Right atrium auricular region (tissue), 2 donors: ENCODE results near the gene IL17A. TPM values are rescaled to one million over a fixed set of nuclear protein-coding genes. Genes with fewer than 3 reads are reported as not detected.
"Not testable (repeated sequence)": the region's sequence is repeated elsewhere in the genome, so short reads cannot be mapped to it uniquely, and the experiment has no call there.

Experiments used
- DNase-seq: peaks from one replicate; pipeline ENCODE4 v3.0.0-alpha.2; 2019; ENCODE audit warnings: low spot score
- H3K27ac ChIP-seq, 2 donors: fragments of 200-600 bp; sonication (generic); 1 replicate in 1 of 2; 2 replicates in 1 of 2; pipeline ENCODE4 v1.5.1; 2016 to 2019
- H3K27me3 ChIP-seq, 2 donors: fragments of 200-600 bp; sonication (generic); one replicate each; pipeline versions ENCODE4 v1.5.1 to v1.6.0; 2017 to 2019
- H3K36me3 ChIP-seq: fragments of 200-600 bp; sonication (generic); one replicate; pipeline ENCODE4 v1.5.1; 2016
- H3K4me1 ChIP-seq, 2 donors: fragments of 200-600 bp; sonication (generic); one replicate each; pipeline versions ENCODE4 v1.5.1 to v1.6.0; 2017 to 2019
- H3K4me3 ChIP-seq, 2 donors: fragments of 200-600 bp; sonication (generic); 1 replicate in 1 of 2; 2 replicates in 1 of 2; pipeline ENCODE4 v1.5.1; 2017 to 2019; ENCODE audit warnings: mild to moderate bottlenecking in 1 of 2, moderate library complexity in 1 of 2
- H3K9me3 ChIP-seq, 2 donors: fragments of 200-600 bp; sonication (generic); one replicate each; pipeline ENCODE4 v1.5.1; 2019
- total RNA-seq, 2 donors: library from RNA; depleted of rRNA; stranded (reverse); fragments of >200 nt; gene quantifications; one replicate each; pipeline ENCODE4 v1.1.0, GENCODE V29; 2016
- TF ChIP-seq, protein P1 (sequence below), 2 donors: fragments of 200-600 bp; sonication (generic); IDR thresholded peaks; one replicate each; pipeline ENCODE4 v1.5.1; 2019; ENCODE audit warnings: antibody characterized with exemption in 2 of 2

IL17A gene
- total RNA-seq, 2 donors from 2014 or later = not detected

GRCh38 chr6:52167267-52167666 is 18.9 kb upstream of the IL17A start:
- no peaks in the 10 kb centered on the region for H3K4me1 ChIP-seq
- no peak overlapping the region for H3K4me3 ChIP-seq
- TF ChIP-seq, protein P1, sequence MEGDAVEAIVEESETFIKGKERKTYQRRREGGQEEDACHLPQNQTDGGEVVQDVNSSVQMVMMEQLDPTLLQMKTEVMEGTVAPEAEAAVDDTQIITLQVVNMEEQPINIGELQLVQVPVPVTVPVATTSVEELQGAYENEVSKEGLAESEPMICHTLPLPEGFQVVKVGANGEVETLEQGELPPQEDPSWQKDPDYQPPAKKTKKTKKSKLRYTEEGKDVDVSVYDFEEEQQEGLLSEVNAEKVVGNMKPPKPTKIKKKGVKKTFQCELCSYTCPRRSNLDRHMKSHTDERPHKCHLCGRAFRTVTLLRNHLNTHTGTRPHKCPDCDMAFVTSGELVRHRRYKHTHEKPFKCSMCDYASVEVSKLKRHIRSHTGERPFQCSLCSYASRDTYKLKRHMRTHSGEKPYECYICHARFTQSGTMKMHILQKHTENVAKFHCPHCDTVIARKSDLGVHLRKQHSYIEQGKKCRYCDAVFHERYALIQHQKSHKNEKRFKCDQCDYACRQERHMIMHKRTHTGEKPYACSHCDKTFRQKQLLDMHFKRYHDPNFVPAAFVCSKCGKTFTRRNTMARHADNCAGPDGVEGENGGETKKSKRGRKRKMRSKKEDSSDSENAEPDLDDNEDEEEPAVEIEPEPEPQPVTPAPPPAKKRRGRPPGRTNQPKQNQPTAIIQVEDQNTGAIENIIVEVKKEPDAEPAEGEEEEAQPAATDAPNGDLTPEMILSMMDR (IDR thresholded peaks at IDR 0.05) = no peak
- no peak overlapping the region for H3K27ac ChIP-seq
- no peaks in the 10 kb centered on the region for H3K27me3 ChIP-seq
- no peaks in the 10 kb centered on the region for H3K36me3 ChIP-seq
- no peaks in the 10 kb centered on the region for H3K9me3 ChIP-seq
- no peak for DNase-seq

DNA sequence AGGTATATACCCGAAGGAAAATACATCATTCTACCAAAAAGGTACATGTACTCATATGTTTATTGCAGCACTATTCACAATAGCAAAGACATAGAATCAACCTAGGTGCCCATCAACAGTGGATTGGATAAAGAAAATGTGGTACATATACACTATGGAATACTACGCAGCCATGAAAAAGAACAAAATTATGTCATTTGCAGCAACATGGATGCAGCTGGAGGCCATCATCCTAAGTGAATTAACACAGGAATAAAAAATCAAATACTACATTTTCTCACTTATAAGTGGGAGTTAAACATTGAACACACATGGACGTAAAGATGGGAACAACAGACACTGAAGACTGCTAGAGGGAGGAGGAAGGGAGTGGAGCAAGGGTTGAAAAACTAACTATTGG is 17.8 kb upstream of the IL17A start:
- not testable (repeated sequence) for DNase-seq, H3K9me3 ChIP-seq, H3K27ac ChIP-seq, H3K4me1 ChIP-seq, H3K4me3 ChIP-seq, H3K36me3 ChIP-seq, H3K27me3 ChIP-seq

DNA sequence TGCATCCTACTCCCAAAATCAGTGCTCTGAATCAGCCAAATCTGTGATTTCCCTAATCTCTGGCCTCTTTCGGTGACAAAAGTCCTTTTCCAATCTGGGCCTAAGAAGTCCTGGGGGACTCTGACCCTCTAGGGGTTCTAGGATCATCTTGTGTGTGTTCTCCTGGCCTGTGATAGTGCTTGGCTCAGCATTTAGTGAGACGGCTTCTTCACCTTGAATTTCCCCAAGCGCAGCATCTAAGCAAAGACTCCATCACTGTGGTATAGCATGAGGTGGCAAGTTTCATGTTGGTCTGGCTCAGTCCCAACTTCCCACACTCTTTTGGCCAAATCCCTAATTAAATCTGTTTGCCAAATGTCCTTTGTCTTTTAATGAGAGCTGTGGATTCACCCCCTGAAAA is 12.1 kb upstream of the IL17A start:
- Histone ChIP-seq H3K27me3 (no peaks in the 10 kb centered on the region), H3K4me1 (no peaks in the 10 kb centered on the region), H3K27ac (no peak overlapping the region), H3K36me3 (no peaks in the 10 kb centered on the region), H3K9me3 (no peaks in the 10 kb centered on the region), H3K4me3 (no peak overlapping the region)
- TF ChIP-seq, protein P1 (IDR thresholded peaks at IDR 0.05) = no peak
- DNase-seq = no peak

DNA sequence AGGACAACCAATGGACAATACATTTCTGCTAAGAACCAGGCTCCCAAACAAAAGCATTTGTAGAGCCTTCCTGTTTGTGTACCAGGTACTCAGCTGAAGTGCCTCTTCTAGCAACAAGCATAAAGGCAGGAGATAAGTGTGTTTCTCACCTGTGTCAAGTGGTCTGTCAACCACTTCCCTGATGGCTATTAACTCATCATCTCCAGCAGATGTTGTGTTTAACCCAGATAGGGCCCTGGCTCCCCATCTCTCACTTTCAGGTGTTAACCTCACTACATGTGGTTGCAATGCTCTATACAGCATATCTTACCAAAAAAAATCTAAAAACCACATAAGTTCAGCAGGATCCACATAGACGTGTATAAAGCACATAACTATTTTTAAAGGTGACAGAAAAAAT is 9.6 kb upstream of the IL17A start:
- H3K4me3 ChIP-seq = no peak overlapping the region
- H3K36me3 ChIP-seq = no peaks in the 10 kb centered on the region
- no peaks in the 10 kb centered on the region for H3K27me3 ChIP-seq
- H3K27ac ChIP-seq = no peak overlapping the region
- no peak for DNase-seq
- TF ChIP-seq, protein P1 (IDR thresholded peaks at IDR 0.05) = no peak
- H3K9me3 ChIP-seq = no peaks in the 10 kb centered on the region
- H3K4me1 ChIP-seq = no peaks in the 10 kb centered on the region

- H3K9me3 ChIP-seq = no peaks in the 10 kb centered on the region
- no peaks in the 10 kb centered on the region for H3K36me3 ChIP-seq
- H3K27ac ChIP-seq = no peak overlapping the region
- DNase-seq = no peak
- H3K4me1 ChIP-seq = no peaks in the 10 kb centered on the region
- H3K27me3 ChIP-seq = no peaks in the 10 kb centered on the region
- TF ChIP-seq, protein P1 (IDR thresholded peaks at IDR 0.05) = no peak
- H3K4me3 ChIP-seq = no peak overlapping the region
Observed at GRCh38 chr6:52177961-52178360, 8.2 kb upstream of the IL17A start.

- Histone ChIP-seq H3K36me3 (no peaks in the 10 kb centered on the region), H3K27me3 (no peaks in the 10 kb centered on the region), H3K27ac (no peak overlapping the region), H3K4me1 (no peaks in the 10 kb centered on the region), H3K4me3 (no peak overlapping the region), H3K9me3 (no peaks in the 10 kb centered on the region)
- TF ChIP-seq, protein P1 (IDR thresholded peaks at IDR 0.05) = no peak
- DNase-seq = no peak
Observed at GRCh38 chr6:52180787-52181558, 5.2 kb upstream of the IL17A start.
